NCI-H526 (cell line): Measurements from ENCODE around the gene RPLP1.
"Not testable (repeated sequence)": the region's sequence is repeated elsewhere in the genome, so short reads cannot be mapped to it uniquely, and the experiment has no call there.

Source experiments
- DNase-seq, 2 experiments: peaks; one replicate each; lab custom pipeline; 2025; lab: John Stamatoyannopoulos, UW

RPLP1 gene

DNA sequence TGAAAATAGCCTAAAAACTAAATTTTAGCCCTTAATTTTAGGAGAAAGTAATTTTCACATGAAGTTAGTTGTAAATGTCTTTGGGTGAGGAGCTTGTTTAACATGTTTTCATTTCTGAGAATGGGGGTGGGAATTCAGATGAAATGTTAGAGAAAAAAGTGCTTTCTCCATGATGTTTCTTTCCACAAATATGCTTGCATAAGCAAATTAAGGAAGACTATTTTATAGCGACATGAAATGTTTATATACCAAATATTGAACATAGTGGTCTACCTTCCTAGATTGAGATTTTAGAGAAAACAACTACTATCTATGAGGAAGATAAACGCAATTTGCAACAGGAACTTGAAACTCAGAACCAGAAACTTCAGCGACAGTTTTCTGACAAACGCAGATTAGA, 13.0 kb upstream of the RPLP1 start:
- no peak for DNase-seq

DNA sequence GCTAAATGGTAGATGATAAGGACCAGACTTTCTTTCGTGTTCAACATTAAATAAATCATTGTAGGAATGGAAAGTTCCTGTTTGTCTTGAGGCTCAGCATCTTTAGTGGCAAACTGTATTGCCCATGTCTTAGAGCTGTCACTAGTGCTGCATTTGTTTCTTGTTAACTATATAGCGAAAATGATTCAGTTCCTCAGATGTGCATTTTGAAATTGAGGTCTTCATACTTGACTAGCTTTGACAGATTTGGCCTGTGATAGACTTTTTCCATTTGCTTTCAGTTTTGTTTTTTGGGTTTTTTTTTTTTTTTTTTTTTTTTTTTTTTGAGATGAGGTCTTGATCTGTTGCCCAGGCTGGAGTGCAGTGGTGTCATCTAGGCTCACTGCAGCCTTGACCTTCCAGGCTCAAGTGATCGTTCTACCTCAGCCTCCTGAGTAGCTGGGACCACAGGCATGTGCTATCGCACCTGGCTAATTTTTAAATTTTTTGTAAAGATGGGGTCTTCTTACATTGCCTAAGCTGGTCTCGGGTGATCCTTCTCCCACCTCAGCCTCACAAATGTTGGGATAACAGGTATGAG, 9.5 kb upstream of the RPLP1 start:
- no peak for DNase-seq

DNA sequence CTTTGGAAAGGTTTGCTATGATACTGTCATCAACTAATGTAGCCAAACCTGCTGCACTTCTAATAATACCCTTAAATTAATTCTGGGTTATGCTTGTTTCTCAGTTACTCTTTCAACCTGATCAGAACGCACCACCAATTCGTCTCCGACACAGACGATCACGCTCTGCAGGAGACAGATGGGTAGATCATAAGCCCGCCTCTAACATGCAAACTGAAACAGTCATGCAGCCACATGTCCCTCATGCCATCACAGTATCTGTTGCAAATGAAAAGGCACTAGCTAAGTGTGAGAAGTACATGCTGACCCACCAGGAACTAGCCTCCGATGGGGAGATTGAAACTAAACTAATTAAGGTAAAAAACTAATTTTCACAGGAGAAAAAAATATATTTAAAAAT, 7.9 kb upstream of the RPLP1 start:
- DNase-seq: no peak

DNA sequence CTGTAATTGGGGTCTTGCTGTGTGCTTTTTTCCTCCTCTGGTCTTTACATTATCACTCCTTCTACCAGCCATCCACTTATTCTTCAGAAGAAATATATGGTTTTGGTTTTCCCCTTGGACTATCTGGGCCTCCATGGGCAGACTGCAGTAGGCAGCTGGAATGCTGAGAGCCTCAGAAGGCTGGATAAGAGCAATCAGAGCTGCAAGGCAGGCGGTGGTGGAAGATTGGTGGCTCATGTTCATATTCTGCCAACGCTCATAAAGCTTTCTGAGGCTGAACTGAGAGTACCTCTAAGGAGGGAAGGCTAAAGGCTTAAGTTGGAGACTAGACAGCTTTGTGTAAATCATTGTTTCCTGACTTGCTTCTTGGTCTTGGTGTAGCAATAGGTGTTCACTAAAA, 5.7 kb upstream of the RPLP1 start:
- DNase-seq: no peak

DNA sequence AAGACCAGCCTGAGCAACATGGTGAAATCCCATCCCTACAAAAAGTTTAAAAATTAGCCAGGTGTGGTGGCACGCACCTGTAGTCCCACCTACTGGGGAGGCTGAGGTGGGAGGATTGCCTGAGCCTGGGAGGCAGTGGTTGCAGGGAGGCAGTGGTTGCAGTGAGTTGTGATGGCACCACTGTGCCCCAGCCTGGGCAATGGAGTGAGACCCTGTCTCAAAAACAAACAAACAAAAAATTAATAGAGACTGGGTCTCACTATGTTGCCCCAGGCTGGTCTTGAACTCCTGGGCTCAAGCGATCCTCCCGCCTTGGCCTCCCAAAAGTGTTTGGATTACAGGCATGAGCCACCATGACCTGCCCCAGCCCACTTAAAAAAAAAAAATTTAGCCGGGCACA, 2.4 kb upstream of the RPLP1 start:
- DNase-seq: not testable (repeated sequence)

DNA sequence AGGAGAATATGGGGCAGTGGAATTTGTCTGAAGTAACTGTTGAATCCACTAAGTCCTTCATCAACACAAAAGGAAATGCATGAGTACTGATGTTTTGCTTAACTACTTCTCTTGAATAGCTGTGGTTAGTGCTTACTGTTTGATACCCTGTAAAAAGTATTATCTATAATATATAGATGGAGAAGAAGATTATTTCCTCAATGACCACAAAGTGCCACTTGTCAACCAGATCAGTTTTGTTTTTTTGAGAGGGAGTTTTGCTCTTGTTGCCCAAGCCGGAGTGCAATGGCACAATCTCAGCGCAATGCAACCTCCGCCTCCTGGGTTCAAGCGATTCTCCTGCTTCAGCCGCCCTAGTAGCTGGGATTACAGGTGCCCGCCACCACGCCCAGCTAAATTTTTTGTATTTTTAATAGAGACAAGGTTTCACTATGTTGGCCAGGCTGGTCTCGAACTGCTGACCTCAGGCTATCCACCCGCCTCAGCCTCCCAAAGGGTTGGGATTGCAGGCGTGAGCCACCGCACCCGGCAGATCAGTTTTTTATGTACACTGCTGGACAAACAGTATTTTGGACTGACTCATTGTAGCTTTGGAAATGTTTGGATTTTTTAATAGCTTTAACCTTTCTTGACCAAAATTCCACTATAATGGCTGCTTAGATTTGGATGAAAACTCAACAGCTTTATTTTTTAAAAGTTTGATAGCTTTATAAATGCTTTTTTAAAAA, 1.5 kb upstream of the RPLP1 start:
- no peak for DNase-seq

DNA sequence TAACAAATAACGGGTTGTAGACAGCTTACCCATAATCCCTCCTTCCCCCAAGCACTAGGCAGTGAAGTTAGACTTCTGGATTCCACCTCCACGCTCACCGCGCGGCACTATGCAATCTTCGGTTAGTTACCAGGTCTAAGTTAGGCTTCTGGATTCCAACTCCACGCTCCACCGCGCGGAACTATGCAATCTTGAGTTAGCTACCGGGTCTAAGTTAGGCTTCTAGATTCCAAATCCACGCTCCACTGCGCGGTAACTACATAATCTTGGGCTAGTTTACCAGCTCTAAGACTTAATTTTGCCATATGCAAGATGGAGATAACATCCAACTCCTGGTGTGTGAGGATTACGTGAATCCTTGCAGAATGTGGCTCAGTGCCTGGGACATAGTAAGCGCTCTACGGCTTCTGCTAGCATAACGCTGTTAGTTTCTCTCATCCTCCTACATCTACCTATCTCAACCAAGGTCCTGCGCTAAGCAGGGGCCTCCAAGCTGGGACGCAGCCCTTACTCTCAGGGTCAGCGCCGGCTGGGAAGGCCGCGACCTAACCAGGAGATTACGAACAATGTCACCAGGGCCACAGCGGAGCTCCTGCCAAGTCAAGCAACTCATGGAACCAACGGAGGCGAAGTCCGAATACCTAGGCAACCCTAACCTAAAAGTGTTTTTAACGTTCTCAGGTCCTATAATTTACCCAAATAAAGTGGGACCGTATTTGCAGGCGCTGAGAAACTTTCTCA, 497 bp upstream of the RPLP1 start:
- DNase-seq: peak in 1 of 2 experiments; percentile 41

DNA sequence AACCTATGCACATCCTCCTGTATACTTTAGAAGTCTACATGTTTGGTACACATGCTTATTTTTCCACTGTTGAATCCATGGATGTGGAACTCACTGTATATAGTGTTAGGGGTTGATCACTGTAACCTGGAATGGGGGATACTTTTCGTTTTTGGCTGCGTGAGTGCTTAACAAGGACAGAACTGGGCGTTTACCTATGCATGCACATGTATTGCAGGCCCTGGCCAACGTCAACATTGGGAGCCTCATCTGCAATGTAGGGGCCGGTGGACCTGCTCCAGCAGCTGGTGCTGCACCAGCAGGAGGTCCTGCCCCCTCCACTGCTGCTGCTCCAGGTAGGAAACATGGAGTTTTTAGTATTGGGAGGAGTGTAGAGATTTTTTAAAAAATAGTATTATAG, 2.3 kb downstream of the RPLP1 start:
- DNase-seq: no peak

DNA sequence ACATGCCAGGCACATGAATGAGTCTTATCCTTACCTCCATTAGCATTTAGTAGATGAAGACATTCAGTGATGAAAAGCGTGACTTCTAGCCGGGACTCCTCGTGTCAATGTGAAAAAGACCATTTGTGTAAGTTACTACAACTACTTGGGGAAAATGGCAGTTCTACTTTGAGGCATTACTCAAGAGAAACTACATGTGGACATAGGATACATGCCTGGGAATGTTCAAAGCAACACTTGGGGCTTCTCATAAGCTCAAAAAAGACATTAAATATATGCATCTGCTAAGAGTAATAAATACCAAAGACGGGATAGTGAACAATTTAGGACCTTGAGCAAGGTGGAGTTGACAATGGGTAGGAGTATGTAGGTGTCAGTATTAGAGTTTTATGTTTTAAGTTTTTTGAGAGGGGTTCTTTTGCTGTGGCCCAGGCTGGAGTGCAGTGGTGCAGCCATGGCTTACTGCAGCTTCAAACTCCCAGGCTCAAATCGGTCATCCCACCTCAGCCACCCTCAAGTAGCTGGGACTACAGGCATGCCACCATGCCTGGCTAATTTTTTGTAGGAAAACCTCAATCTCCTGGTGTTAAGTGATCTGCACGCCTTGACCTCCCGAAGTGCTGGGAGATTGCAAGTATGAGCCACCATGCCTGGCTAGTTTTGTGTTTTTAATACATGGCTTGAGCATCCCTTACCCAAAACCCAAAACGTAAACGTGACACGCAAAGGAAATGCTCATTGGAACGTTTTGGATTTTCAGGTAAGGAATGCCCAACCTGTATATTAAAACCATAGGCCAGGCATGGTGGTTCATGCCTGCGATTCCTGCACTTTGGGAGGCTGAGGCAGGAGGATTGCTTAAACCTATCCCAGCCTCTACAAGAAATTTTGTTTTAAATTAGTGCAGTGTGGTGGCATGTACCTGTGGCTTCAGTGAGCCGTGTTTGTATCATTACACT, 3.9 kb downstream of the RPLP1 start:
- no peak for DNase-seq

DNA sequence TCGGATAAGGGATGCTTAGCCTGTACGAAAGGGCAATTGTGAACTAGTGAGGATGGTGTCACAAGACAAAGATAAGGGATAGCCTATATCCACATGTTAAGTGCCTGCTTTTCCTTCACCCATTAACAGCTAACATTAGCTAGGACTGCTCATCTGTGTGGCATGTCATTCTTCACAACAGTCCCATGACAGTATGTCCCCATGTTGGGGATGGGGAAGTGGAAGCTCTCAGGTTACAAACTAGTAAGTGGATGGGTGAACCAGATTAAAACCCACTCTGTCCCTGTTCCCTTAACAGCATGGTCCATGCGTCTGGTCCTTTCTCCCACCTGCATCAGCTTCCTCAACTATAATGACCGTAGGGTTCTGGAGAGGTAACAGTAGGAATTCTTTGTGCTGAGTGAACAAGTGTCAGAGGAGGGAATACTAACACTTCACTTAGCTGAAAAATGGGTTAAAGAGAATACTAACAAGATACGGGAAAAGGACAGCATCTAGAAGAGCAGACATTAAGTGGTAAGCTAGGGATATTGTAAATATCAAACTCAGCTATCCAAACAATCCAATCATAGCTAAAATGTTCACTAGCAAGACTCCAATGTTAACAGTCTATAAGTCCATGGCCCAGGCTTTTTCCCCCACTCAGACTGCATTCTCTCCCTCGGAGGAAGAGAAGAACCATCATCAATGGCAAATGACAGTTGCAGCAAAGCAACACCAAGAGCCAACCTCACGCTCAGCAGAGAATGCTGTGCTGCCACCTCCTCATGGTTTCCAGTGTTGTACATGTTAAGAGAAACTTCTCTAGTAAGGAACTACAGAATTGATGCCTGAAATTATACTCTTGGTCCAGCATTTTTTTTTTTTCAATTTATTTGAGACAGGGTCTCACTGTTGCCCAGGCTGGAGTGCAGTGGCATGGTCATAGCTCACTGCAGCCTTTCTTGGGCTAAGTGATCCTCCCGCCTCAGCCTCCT, 5.0 kb downstream of the RPLP1 start:
- no peak for DNase-seq

DNA sequence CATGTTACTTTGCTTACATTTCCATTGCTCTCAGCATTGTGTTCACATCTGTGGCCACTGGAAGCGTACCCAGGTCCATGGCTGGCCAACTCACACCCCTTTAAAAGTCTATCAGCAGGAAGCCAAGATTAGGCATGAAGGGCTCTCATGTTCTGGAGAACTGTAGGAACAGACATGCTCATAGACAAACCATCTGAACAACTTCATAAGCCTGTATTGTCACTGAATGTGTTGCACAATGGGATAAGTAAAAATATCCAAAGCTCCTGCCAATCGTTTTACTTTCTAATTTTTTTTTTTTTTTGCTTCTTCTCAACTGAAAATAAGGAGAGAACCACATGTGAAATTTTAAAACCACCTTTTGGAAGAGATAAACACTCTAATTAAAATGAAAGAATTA, 6.4 kb downstream of the RPLP1 start:
- DNase-seq: no peak

DNA sequence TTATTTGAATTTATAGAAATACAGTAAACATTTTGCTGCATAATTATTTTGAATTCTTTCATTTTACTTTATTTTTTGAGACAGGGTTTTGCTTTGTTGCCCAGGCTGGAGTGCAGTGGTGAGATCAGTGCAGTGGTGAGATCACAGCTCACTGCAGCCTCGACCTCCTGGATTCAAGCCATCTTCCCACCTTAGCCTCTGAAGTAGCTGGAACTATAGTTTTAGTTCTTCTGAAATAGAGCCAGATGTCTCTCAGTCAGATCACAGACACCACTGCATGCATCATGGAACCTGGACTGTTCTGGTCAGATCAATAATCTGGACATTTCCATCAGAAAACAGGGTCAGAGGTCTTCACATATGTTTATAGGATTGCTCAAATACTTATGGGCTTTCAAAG, 7.9 kb downstream of the RPLP1 start:
- no peak for DNase-seq

DNA sequence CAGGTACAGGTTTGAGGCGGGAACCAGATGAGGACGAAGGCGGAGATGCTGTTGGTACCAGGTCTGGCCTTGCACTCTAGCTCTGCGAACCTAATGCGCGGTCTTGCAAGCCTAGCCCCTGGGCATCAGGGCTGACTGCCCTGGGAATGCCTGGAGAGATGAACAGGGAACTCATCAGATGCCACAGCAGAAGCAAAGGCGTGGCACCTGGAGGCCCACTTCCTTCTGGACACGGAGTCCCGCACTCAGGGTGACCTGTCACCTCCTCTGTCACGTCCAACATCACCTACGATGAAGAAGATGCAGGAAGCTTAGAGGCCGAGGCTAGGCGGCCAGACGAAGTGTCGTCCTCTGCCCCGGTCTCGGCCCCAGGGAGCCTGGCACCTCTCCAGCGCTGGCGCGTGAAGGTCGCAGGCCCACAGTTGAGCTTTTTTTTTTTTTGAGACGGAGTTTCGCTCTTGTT, 9.4 kb downstream of the RPLP1 start:
- peak in 1 of 2 experiments; percentile 20 for DNase-seq

DNA sequence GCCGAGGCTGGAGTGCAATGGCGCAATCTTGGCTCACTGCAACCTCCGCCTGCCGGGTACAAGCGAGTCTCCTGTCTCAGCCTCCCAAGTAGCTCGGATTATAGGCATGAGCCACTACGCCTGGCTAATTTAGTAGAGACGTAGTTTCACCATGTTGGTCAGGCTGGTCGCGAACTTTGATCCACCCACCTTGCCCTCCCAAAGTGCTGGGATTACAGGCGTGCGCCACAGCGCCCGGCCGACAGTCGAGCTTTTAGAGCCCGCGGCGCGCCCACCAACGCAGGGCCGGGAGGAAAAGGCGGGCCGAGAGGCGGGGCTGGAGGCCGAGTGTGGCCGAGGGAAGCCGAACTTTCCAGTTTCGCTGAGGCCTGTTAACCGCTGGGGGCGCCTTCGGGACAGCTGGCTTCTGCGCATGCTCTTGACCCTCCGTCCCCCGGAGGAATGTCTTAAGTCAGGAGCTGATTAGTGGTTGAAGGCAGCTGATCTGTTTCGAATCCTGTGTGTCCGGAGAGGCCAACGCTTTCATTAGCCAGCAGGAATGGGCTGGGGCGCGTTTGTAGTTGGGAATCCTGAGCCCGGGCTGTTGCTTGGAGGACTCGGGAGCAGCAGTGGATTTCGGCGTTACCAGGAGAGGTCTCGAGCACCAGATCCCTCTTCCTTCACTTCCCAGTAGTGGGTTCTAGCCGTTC, 10.0 kb downstream of the RPLP1 start:
- DNase-seq: peak; percentile 90 to 97

DNA sequence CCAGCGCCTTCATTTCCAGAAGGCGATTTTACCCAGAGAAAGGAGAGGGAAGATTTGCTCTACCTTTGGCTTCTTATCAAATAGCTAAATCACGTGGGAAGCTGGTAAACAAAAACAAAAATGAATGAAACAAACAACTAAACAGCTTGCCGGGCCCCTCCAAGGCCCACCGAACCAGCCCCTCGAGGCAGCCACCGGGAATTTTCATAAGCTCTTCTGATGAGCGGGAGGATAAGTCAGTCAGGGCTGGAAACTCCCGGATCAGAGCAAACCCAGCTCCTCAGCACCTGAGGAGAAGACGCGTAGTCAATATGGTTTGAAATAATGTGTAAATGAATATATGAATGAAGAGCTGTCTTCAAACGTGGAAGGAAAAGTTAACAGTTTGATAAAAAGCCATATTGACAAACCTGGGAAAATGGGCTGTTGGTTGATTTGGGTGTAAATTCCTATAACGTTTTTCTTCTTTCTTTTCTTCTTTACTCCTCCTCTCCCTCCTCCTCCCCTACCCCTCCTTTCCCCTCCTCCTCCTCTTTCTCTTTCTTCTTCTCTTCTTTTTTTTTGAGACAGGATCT, 10.7 kb downstream of the RPLP1 start:
- DNase-seq: peak in 1 of 2 experiments; percentile 54

DNA sequence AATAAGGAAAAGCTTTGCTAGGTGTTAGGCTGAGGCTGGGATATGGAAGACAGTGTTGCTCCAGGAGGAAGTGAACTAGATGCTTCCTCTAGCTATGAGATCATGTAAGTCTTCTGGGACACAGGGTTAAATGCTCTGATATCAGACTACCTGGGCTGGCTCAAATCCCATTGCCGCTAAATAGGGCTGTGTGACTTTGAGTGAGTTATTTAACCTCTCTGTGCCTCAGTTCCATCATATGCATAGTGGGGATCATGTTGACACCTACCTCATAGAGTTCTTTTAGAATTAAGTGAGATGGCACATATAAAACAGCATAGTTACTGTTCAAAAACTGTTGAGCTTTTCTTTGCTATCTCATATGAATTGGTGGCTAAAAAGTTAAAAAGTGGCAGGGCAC, 12.6 kb downstream of the RPLP1 start:
- DNase-seq: no peak

DNA sequence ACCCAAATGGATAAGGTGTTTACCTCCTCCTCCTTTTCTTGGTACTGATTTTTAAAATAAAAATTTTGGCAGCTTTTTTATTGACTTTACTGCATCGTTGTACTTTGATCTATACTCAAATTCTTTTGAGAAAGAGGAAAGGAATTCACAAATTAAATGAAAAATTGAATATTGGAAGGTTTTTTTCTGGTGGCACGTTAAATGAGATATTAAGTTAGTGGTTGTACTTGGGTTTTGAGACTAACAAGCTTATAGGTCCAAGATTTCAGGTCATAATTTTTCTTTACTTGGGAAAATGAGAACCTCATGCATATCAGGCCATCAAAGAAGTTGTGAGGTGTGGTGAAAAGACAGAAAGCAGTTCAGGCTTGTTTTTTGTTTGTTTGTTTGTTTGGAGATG, 14.1 kb downstream of the RPLP1 start:
- DNase-seq: no peak

DNA sequence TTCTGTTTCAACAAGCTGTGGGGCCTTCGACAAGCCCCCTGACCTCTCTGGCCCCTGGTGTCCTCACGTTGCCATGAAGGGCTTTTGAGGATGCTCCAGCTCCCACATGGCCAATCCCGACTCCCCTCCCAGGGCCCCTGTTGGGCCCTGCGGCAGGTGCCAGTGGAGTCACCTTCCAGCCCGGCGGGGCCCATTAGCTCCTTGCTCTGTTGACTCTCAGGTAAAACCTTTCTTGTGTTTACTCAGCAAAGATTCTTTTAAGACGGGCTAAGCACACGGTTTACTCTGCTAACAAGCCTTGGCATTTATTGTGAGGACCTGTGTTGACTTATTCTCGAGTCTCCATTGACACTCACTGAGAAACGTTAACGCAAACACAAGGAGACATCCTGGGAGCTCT, 15.0 kb downstream of the RPLP1 start:
- DNase-seq: no peak

DNA sequence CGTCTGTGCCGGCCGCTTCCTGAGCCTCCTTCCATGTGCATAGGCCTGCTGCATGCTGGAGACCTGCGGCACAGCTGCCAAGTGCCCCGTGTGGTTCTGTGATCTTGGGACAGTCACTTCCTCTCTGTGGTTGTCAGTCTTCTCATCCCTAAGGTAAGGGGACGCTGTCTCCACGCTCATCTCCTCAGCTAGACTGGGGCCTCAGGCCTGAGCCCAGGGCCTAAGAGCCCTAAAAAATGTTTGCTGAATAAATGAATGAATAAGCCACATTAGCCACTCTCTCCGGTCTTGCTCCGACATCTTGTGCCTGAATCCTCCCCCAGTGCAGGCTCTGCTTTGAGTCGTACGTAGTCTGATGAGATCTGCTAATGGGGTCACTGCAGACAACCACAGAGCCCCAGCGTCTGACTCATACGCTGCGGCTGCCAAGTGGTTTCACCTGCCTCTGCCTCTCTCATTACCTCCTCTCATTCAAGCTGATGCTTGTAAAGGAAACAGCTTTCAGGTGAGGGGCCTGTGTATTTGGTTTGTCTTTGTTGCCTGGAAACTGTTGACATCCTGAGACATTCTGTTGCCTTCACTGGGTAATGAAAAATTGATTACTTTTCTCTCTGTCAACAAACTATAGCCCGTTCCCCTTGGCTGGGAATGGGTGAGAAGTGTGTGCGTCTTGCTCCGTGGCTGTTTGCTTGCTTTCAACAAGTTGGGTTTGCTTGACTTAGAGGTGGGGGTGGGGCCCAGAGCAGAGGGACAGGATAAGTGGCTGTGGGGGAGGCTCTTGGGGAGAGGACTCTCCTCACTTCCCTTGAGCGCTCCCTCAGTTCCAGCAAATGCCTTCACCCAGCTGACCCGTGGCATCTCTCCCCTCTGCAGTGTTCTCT, 15.9 kb downstream of the RPLP1 start:
- peak; percentile 30 to 57 for DNase-seq
